ENCODE data around the gene TMEFF1. TPM values are rescaled to one million over a fixed set of nuclear protein-coding genes. Genes with fewer than 3 reads are reported as not detected.

TMEFF1 gene
- total RNA-seq, 1 experiment from 2014 or later, result 65.5 TPM

DNA sequence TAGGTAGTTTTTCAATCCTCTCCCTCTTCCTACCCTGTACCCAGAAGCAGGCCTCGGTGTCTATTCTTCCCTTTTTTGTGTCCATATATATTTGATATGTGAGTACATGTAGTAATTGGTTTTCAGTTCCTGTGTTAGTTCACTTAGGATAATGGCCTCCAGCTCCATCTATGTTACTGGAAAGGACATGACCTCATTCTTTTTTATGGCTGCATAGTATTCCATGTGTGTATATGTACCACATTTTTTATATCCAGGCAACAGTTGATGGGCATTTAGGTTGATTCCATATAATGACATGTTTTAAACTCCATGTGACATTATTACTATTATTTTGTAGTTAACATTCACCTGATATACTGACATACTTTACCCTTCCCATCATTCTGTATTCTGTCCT is 154.0 kb downstream of the TMEFF1 start:
- Histone ChIP-seq H3K9ac (ENCODE audit: extremely low read depth, insufficient read length, low read length) (no peak overlapping the region), H2AFZ (ENCODE audit: low read length) (no peak overlapping the region), H4K5ac (ENCODE audit: insufficient read length, low read depth, low read length) (no peak overlapping the region), H3T11ph (ENCODE audit: low read length) (no peak overlapping the region), H3K14ac (ENCODE audit: insufficient read depth, low read length) (no peak overlapping the region), H3K27ac (ENCODE audit: insufficient read length, low read depth, low read length) (no peak overlapping the region), H2BK15ac (ENCODE audit: low read depth, low read length) (no peak overlapping the region), H2BK12ac (ENCODE audit: insufficient read length, low read depth, low read length) (no peak overlapping the region), H3K4me2 (ENCODE audit: insufficient read depth, insufficient read length, low read length) (no peak overlapping the region), H3K79me2 (ENCODE audit: insufficient read depth, low read length) (no peaks in the 10 kb centered on the region), H4K91ac (ENCODE audit: insufficient read length, low read depth, low read length) (no peak overlapping the region), H3K23ac (ENCODE audit: insufficient read length, low read depth, low read length) (no peak overlapping the region), H2BK120ac (ENCODE audit: low read depth, low read length, poor library complexity, severe bottlenecking) (no peak overlapping the region), H4K8ac (replicated peaks; ENCODE audit: insufficient read length, low read depth, low read length) (no peak overlapping the region), H3K4me1 (ENCODE audit: insufficient read depth, low read length) (no peaks in the 10 kb centered on the region), H3K56ac (ENCODE audit: insufficient read length, low read depth, low read length) (no peak overlapping the region), H3K9me3 (ENCODE audit: control insufficient read depth, low read depth, low read length) (no peaks in the 10 kb centered on the region), H2BK5ac (ENCODE audit: insufficient read length, low read length) (no peak overlapping the region), H3K4ac (ENCODE audit: low read depth, low read length) (no peak overlapping the region), H3K18ac (ENCODE audit: insufficient read length, low read depth, low read length) (no peak overlapping the region), H2AK5ac (ENCODE audit: insufficient read length, low read length) (no peak overlapping the region), H3K27me3 (ENCODE audit: insufficient read depth, low read length) (no peaks in the 10 kb centered on the region), H2BK20ac (ENCODE audit: low read depth, low read length, poor library complexity, severe bottlenecking) (no peak overlapping the region), H4K20me1 (ENCODE audit: control insufficient read depth, insufficient read depth, insufficient read length) (no peaks in the 10 kb centered on the region), H3K23me2 (ENCODE audit: insufficient read length, low read depth, low read length, poor library complexity, severe bottlenecking) (no peaks in the 10 kb centered on the region), H3K79me1 (ENCODE audit: insufficient read depth, low read depth, low read length, poor library complexity, severe bottlenecking) (no peaks in the 10 kb centered on the region)
- no peaks in the 10 kb centered on the region for H3K27me3 Mint-ChIP-seq (ENCODE audit: low read depth)
- H3K36me3 Mint-ChIP-seq (ENCODE audit: insufficient read depth in 1 of 3, low read depth in 3 of 3), result peaks cover 0 to 6% (median 0%) of the 10 kb centered on the region in 3 experiments; a peak in 1 of 7 replicates
- TF ChIP-seq, protein P1, sequence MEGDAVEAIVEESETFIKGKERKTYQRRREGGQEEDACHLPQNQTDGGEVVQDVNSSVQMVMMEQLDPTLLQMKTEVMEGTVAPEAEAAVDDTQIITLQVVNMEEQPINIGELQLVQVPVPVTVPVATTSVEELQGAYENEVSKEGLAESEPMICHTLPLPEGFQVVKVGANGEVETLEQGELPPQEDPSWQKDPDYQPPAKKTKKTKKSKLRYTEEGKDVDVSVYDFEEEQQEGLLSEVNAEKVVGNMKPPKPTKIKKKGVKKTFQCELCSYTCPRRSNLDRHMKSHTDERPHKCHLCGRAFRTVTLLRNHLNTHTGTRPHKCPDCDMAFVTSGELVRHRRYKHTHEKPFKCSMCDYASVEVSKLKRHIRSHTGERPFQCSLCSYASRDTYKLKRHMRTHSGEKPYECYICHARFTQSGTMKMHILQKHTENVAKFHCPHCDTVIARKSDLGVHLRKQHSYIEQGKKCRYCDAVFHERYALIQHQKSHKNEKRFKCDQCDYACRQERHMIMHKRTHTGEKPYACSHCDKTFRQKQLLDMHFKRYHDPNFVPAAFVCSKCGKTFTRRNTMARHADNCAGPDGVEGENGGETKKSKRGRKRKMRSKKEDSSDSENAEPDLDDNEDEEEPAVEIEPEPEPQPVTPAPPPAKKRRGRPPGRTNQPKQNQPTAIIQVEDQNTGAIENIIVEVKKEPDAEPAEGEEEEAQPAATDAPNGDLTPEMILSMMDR (conservative IDR thresholded peaks at IDR 0.05), result no peak
- no peak overlapping the region for H3K27ac Mint-ChIP-seq
- H3K9me3 Mint-ChIP-seq, result peaks cover 2 to 6% of the 10 kb centered on the region in 2 experiments; a peak in 3 of 5 replicates
- 0 out of 4 replicates have a peak, but pooled peaks cover 0 to 3% of the 10 kb centered on the region in 2 experiments for H3K4me1 Mint-ChIP-seq
- WGBS (ENCODE audit: extremely low coverage, insufficient read length, low lambda C conversion rate), result no CpG with 5 or more reads among the region's 1 CpG
- H3K4me3 Mint-ChIP-seq, result no peak overlapping the region
- DNase-seq, result no peak

Other genes starting within 250 kb of the TMEFF1 start
- gene TEX10, start 120.2 kb upstream of the TMEFF1 start, total RNA-seq (2021), result 70.8 and 71.6 TPM in 2 replicates
- gene MSANTD3, start 46.0 kb upstream of the TMEFF1 start, total RNA-seq (2021), result 34.0 and 35.7 TPM in 2 replicates
- gene CAVIN4, start 104.9 kb downstream of the TMEFF1 start, total RNA-seq (2021), result 6.8 and 7.3 TPM in 2 replicates